Measurements from ENCODE around the gene SORBS1.

DNA sequence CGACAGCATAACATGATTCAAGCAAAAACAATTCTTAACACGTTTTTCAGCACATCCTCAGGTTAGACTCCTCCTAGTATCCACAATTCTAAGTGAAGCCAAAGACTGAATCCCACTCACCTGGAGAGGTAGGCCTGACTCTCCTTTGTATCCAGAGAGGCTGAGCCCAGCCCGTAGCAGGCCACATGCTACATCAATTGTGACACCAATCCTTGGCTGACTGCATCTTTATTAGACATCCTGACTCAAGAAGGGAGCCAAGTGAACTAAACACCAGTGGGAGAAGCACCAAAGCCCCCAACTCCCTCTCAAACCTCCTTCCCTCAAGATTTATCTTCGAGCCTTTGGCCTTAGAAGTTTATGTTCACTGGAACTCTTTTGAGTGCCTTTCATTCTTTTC is 144.9 kb downstream of the SORBS1 start:
- TF ChIP-seq EP300 (IDR thresholded peaks at IDR 0.05; ENCODE audit: borderline replicate concordance) (no peak), RAD21 (IDR thresholded peaks at IDR 0.05; ENCODE audit: low read depth) (no peak), YY1 (IDR thresholded peaks at IDR 0.05; ENCODE audit: low read depth) (no peak), ZBTB7A (IDR thresholded peaks at IDR 0.05; ENCODE audit: low read depth) (no peak)

Data from Ishikawa (cell line).